A549 (cell line): Measurements from ENCODE around the gene PARD3B. TPM values are rescaled to one million over a fixed set of nuclear protein-coding genes. Genes with fewer than 3 reads are reported as not detected.

Experiments
- ATAC-seq, 2 experiments: fragments of 200-7000 bp in 1 of 2; fragments of >200 bp in 1 of 2; cut with Nextera tagmentation in 1 of 2; cut with Tn5 transposase in 1 of 2; 3 replicates each; pipeline versions ENCODE4 v1.8.0 to v1.9.1; 2018 to 2020; ENCODE audit warnings: mild to moderate bottlenecking in 1 of 2, moderate library complexity in 1 of 2
- CTCF ChIA-PET: fragments of 300-600 bp; sonication (Branson Sonifier 250); formaldehyde crosslinking; extraction: SDS; loops from one replicate; lab custom pipeline; 2021; ENCODE audit warnings: antibody characterized with exemption, inconsistent platforms; lab: Yijun Ruan, JAX
- POLR2A ChIA-PET: fragments of 350-600 bp; formaldehyde crosslinking; extraction: SDS; loops from one replicate; lab custom pipeline; 2021; ENCODE audit warnings: antibody characterized with exemption, inconsistent platforms; lab: Yijun Ruan, JAX
- DNase-seq, 2 experiments: peaks; one replicate each; pipeline versions ENCODE4 v3.0.0 to v3.0.0-alpha.2; 2011 to 2016; ENCODE audit warnings: low read depth in 1 of 2, low spot score in 1 of 2
- FAIRE-seq: peaks from 2 replicates; lab custom pipeline; 2011; peaks lifted over from hg19 to GRCh38; lab: Jason Lieb, UNC
- H3K27ac ChIP-seq, 2 experiments: fragments of >200 bp; sonication (Bioruptor Twin); formaldehyde crosslinking; 3 replicates each; pipeline ENCODE4 v1.5.1; 2016 to 2017
- H3K4me1 ChIP-seq: fragments of >200 bp; sonication (Bioruptor Twin); formaldehyde crosslinking; 3 replicates; pipeline ENCODE4 v1.6.1; 2016
- H3K4me2 ChIP-seq: fragments of >200 bp; sonication (Bioruptor Twin); formaldehyde crosslinking; 3 replicates; pipeline ENCODE4 v1.6.1; 2016
- H3K4me3 ChIP-seq: fragments of >200 bp; sonication (Bioruptor Twin); formaldehyde crosslinking; 3 replicates; pipeline ENCODE4 v1.5.1; 2016
- H3K9me3 ChIP-seq: fragments of >200 bp; sonication (Bioruptor Twin); formaldehyde crosslinking; 3 replicates; pipeline ENCODE4 v1.6.1; 2016
- BHLHE40 ChIP-seq: IDR thresholded peaks from 2 replicates; pipeline ENCODE4 v1.6.1; 2012; ENCODE audit warnings: low read depth, low read length, inconsistent platforms
- CBX2 ChIP-seq: fragments of 200-600 bp; sonication (generic); IDR thresholded peaks from 2 replicates; pipeline ENCODE4 v1.6.1; 2016; ENCODE audit warnings: low read depth, mild to moderate bottlenecking, borderline replicate concordance
- CBX8 ChIP-seq: fragments of 200-600 bp; sonication (generic); IDR thresholded peaks from 2 replicates; pipeline ENCODE4 v1.6.1; 2016
- CHD4 ChIP-seq: fragments of 200-600 bp; sonication (generic); IDR thresholded peaks from 2 replicates; pipeline ENCODE4 v1.6.1; 2016; ENCODE audit warnings: antibody characterized with exemption, mild to moderate bottlenecking, borderline replicate concordance
- EHF ChIP-seq: fragments of 250-450 bp; sonication (Bioruptor Pico); IDR thresholded peaks from 2 replicates; pipeline ENCODE4 v1.5.0; 2020; ENCODE audit warnings: mild to moderate bottlenecking
- FOSL2 ChIP-seq, 2 experiments: fragments of 450-650 bp in 1 of 2; fragments of >200 bp in 1 of 2; sonication (Bioruptor Twin) in 1 of 2; formaldehyde crosslinking; IDR thresholded peaks; 2 replicates each; pipeline versions ENCODE4 v1.5.0 to v1.6.1; 2016 to 2020; ENCODE audit warnings: mild to moderate bottlenecking in 1 of 2, moderate library complexity in 1 of 2
- FOXS1 ChIP-seq: fragments of 250-450 bp; sonication (Bioruptor Pico); IDR thresholded peaks from 2 replicates; pipeline ENCODE4 v1.5.0; 2020; ENCODE audit warnings: mild to moderate bottlenecking, moderate library complexity
- GATA3 ChIP-seq: IDR thresholded peaks from 2 replicates; pipeline ENCODE4 v1.6.1; 2012; ENCODE audit warnings: borderline replicate concordance
- JUN ChIP-seq, 2 experiments: fragments of >200 bp; sonication (Bioruptor Twin); formaldehyde crosslinking; IDR thresholded peaks; 2 replicates in 1 of 2; 3 replicates in 1 of 2; pipeline ENCODE4 v1.6.1; 2016 to 2017
- MAFK ChIP-seq: fragments of 450-650 bp; IDR thresholded peaks from 2 replicates; pipeline ENCODE4 v1.6.1; 2014; ENCODE audit not compliant: partially characterized antibody
- MAZ ChIP-seq: fragments of 150-350 bp; IDR thresholded peaks from 2 replicates; pipeline ENCODE4 v1.6.1; 2014; ENCODE audit warnings: antibody characterized with exemption, low read depth, low read length, borderline replicate concordance
- NFE2L2 ChIP-seq: fragments of 150-350 bp; conservative IDR thresholded peaks from 2 replicates; pipeline ENCODE4 v1.6.1; 2014; ENCODE audit warnings: low read length
- RAD21 ChIP-seq, 2 experiments: fragments of >200 bp in 1 of 2; sonication (Bioruptor Twin) in 1 of 2; formaldehyde crosslinking in 1 of 2; IDR thresholded peaks in 1 of 2; conservative IDR thresholded peaks in 1 of 2; 2 replicates in 1 of 2; 3 replicates in 1 of 2; pipeline ENCODE4 v1.6.1; 2012 to 2018; ENCODE audit warnings: inconsistent platforms in 1 of 2
- RARB ChIP-seq: fragments of 250-450 bp; sonication (Bioruptor Pico); IDR thresholded peaks from 2 replicates; pipeline ENCODE4 v1.8.0; 2021; ENCODE audit warnings: mild to moderate bottlenecking, moderate library complexity
- RFX5 ChIP-seq: fragments of 450-650 bp; IDR thresholded peaks from 2 replicates; pipeline ENCODE4 v1.7.1; 2014; ENCODE audit warnings: antibody characterized with exemption, mild to moderate bottlenecking, moderate library complexity
- RNF2 ChIP-seq: fragments of 200-600 bp; sonication (generic); IDR thresholded peaks from 2 replicates; pipeline ENCODE4 v1.6.1; 2016; ENCODE audit warnings: low read depth, mild to moderate bottlenecking, antibody characterized with exemption, moderate library complexity, borderline replicate concordance
- SMC3 ChIP-seq: fragments of >200 bp; sonication (Bioruptor Twin); formaldehyde crosslinking; IDR thresholded peaks from 3 replicates; pipeline ENCODE4 v1.6.1; 2018; ENCODE audit warnings: inconsistent platforms
- SREBF2 ChIP-seq: fragments of 450-650 bp; IDR thresholded peaks from 2 replicates; pipeline ENCODE4 v1.6.1; 2014; ENCODE audit warnings: mild to moderate bottlenecking, moderate library complexity
- ZC3H11A ChIP-seq: fragments of 450-650 bp; IDR thresholded peaks from 2 replicates; pipeline ENCODE4 v1.6.1; 2014; ENCODE audit warnings: antibody characterized with exemption, mild to moderate bottlenecking
- WGBS: methylation state at CpG from one replicate; pipeline ENCODE4 v1.1.6; 2017; ENCODE audit errors: missing lambda C conversion rate; 5-methylcytosine and 5-hydroxymethylcytosine counted together
- polyA plus RNA-seq, 4 experiments: library from polyadenylated mRNA; depleted of rRNA in 3 of 4; stranded (reverse); fragments of >200 nt; fragmentation: RNase III in 1 of 4; extraction: RNeasy Plus Mini Kit Qiagen cat#74134 plus additional on column Dnase treatment in 1 of 4; gene quantifications; 2 replicates in 3 of 4; 3 replicates in 1 of 4; pipeline ENCODE4 v1.2.3, GENCODE V29; 2011 to 2017
- TF ChIP-seq, protein P1 (sequence below): fragments of >200 bp; sonication (Bioruptor Twin); formaldehyde crosslinking; IDR thresholded peaks from 3 replicates; pipeline ENCODE4 v1.5.1; 2016
- TF ChIP-seq, protein P2 (sequence below): fragments of 200-600 bp; sonication (generic); IDR thresholded peaks from 2 replicates; pipeline ENCODE4 v1.6.1; 2016; ENCODE audit warnings: antibody characterized with exemption, mild to moderate bottlenecking, moderate library complexity
- TF ChIP-seq, protein P3 (sequence below): fragments of 250-450 bp; sonication (Bioruptor Pico); IDR thresholded peaks from 2 replicates; pipeline ENCODE4 v1.5.0; 2020; ENCODE audit warnings: low read depth, mild to moderate bottlenecking, moderate library complexity
- TF ChIP-seq, protein P4 (sequence below): fragments of 450-650 bp; IDR thresholded peaks from 2 replicates; pipeline ENCODE4 v1.6.1; 2014; ENCODE audit warnings: antibody characterized with exemption

PARD3B gene
- polyA plus RNA-seq, 2 of the 4 experiments (the other 2 are of a cell fraction) = 1.2 to 2.4 TPM

DNA sequence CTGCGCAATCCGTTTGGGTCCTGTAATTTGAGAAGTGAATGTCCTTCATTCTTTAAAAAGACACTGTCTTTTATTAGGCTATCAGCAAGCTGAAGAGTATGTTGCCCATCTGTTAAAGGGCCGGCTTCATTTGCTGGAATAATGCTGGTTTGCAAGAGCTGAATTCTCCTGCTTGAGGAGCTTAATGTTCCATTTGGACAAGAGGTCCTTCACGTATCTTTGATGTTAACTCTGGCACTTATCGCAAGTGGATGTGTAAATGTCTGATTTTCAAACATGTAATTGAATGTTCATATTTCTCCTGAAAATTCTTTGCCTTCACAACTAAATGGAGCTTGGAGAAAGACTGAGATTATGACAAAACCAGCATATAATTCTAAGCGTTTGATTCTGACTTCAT is 856.2 kb downstream of the PARD3B start:
- ChIA-PET CTCF (interaction anchor here (1.1 kb wide), 1 partner anchor 39 kb away, joined by 3 read pairs; no protein-coding TSS in a partner anchor), POLR2A (no interaction called here)
- DNase-seq (no peak), FAIRE-seq (no peak), ATAC-seq (no peak)
- no peak overlapping the region for H3K27ac ChIP-seq
- no peak overlapping the region for H3K4me2 ChIP-seq
- no peaks in the 10 kb centered on the region for H3K9me3 ChIP-seq
- peaks cover 11% of the 10 kb centered on the region for H3K4me1 ChIP-seq
- TF ChIP-seq RAD21 (conservative IDR thresholded peaks at IDR 0.05 in 1 of 2, IDR thresholded peaks at IDR 0.05 in 1 of 2) (no peak), EHF (no peak), SMC3 (no peak), RNF2 (no peak), BHLHE40 (no peak), MAFK (no peak), RARB (no peak), SREBF2 (no peak), CBX2 (no peak)
- TF ChIP-seq, protein P1, sequence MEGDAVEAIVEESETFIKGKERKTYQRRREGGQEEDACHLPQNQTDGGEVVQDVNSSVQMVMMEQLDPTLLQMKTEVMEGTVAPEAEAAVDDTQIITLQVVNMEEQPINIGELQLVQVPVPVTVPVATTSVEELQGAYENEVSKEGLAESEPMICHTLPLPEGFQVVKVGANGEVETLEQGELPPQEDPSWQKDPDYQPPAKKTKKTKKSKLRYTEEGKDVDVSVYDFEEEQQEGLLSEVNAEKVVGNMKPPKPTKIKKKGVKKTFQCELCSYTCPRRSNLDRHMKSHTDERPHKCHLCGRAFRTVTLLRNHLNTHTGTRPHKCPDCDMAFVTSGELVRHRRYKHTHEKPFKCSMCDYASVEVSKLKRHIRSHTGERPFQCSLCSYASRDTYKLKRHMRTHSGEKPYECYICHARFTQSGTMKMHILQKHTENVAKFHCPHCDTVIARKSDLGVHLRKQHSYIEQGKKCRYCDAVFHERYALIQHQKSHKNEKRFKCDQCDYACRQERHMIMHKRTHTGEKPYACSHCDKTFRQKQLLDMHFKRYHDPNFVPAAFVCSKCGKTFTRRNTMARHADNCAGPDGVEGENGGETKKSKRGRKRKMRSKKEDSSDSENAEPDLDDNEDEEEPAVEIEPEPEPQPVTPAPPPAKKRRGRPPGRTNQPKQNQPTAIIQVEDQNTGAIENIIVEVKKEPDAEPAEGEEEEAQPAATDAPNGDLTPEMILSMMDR = no peak
- TF ChIP-seq, protein P2, sequence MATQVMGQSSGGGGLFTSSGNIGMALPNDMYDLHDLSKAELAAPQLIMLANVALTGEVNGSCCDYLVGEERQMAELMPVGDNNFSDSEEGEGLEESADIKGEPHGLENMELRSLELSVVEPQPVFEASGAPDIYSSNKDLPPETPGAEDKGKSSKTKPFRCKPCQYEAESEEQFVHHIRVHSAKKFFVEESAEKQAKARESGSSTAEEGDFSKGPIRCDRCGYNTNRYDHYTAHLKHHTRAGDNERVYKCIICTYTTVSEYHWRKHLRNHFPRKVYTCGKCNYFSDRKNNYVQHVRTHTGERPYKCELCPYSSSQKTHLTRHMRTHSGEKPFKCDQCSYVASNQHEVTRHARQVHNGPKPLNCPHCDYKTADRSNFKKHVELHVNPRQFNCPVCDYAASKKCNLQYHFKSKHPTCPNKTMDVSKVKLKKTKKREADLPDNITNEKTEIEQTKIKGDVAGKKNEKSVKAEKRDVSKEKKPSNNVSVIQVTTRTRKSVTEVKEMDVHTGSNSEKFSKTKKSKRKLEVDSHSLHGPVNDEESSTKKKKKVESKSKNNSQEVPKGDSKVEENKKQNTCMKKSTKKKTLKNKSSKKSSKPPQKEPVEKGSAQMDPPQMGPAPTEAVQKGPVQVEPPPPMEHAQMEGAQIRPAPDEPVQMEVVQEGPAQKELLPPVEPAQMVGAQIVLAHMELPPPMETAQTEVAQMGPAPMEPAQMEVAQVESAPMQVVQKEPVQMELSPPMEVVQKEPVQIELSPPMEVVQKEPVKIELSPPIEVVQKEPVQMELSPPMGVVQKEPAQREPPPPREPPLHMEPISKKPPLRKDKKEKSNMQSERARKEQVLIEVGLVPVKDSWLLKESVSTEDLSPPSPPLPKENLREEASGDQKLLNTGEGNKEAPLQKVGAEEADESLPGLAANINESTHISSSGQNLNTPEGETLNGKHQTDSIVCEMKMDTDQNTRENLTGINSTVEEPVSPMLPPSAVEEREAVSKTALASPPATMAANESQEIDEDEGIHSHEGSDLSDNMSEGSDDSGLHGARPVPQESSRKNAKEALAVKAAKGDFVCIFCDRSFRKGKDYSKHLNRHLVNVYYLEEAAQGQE = no peak
- TF ChIP-seq, protein P3, sequence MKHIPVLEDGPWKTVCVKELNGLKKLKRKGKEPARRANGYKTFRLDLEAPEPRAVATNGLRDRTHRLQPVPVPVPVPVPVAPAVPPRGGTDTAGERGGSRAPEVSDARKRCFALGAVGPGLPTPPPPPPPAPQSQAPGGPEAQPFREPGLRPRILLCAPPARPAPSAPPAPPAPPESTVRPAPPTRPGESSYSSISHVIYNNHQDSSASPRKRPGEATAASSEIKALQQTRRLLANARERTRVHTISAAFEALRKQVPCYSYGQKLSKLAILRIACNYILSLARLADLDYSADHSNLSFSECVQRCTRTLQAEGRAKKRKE (CRISPR knock-in tag) = no peak
- WGBS = 78% methylated on average over 6 of the region's 6 CpGs
- H3K4me3 ChIP-seq = no peak overlapping the region

DNA sequence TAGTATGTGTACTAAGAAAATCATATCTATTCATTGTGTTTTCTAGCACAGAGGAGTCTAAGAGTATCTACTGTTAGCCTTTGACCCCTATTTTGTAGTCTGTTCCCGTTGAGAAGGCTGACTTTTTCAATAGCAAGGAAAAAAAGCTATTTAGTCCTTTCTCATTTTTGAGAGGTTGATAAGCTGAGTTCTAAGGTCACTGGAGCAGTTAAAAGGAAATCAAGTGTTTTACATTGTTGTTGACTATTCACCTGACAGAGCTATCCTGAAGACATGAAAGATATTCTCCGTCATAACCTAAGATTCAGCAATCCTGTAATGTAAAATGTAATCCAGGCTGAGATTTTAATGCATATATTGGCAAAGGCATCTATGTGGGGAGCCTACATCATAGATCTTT is 856.7 kb downstream of the PARD3B start:
- ChIA-PET POLR2A (no interaction called here), CTCF (interaction anchor here (1.1 kb wide), 1 partner anchor 39 kb away, joined by 3 read pairs; no protein-coding TSS in a partner anchor)
- H3K9me3 ChIP-seq = no peaks in the 10 kb centered on the region
- H3K4me3 ChIP-seq = no peak overlapping the region
- H3K4me1 ChIP-seq = peaks cover 11% of the 10 kb centered on the region
- ATAC-seq = no peak
- no peak overlapping the region for H3K27ac ChIP-seq
- no peak for FAIRE-seq
- WGBS = 59% methylated on average over 2 of the region's 2 CpGs
- no peak for DNase-seq
- TF ChIP-seq FOXS1 (CRISPR knock-in tag) = no peak
- no peak for TF ChIP-seq ZC3H11A
- H3K4me2 ChIP-seq = no peak overlapping the region

DNA sequence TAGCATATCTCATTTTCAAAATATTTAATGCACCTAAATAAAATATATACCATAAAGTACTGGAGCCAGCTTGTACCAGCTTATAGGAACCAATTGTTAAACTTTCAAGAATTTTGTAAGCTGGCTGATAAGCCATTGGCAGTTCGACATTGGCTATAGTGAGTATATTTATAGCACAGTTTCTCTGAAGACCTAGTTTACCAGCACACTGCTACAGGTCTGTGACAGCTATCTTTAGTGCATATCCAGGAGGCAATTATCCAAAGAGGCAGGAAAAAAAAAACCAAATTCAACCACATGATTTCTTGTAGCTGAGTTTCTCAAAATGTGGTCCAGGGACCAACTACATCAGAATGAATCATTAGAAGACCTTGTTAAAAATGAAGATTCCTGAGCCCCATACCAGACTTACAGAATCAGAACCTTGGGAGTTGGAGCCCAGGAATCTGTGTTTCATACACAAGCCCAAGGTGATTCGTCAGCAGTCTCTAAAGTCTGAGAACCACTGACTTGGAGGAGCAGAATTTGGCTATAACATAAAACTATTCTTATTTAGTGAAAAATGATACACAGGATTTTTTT is 858.1 kb downstream of the PARD3B start:
- CTCF ChIA-PET = no interaction called here
- H3K4me3 ChIP-seq = no peak overlapping the region
- TF ChIP-seq, protein P4, sequence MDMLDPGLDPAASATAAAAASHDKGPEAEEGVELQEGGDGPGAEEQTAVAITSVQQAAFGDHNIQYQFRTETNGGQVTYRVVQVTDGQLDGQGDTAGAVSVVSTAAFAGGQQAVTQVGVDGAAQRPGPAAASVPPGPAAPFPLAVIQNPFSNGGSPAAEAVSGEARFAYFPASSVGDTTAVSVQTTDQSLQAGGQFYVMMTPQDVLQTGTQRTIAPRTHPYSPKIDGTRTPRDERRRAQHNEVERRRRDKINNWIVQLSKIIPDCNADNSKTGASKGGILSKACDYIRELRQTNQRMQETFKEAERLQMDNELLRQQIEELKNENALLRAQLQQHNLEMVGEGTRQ = no peak
- no peak for TF ChIP-seq MAZ
- TF ChIP-seq CBX8 = no peak
- TF ChIP-seq EHF = no peak
- no peak for TF ChIP-seq SMC3
- TF ChIP-seq FOSL2 (IDR thresholded peaks at IDR 0.05) = no peak
- TF ChIP-seq FOSL2 (CRISPR knock-in tag; IDR thresholded peaks at IDR 0.05) = no peak
- no peak for TF ChIP-seq NFE2L2
- TF ChIP-seq CHD4 = no peak
- TF ChIP-seq FOXS1 (CRISPR knock-in tag) = no peak
- no peak for TF ChIP-seq GATA3
- TF ChIP-seq JUN (IDR thresholded peaks at IDR 0.05) = no peak
- TF ChIP-seq RFX5 = no peak
- no peak overlapping the region for H3K4me2 ChIP-seq
- POLR2A ChIA-PET = no interaction called here
- H3K9me3 ChIP-seq = no peaks in the 10 kb centered on the region
- no peak for FAIRE-seq
- no peak for DNase-seq
- H3K27ac ChIP-seq = no peak overlapping the region
- H3K4me1 ChIP-seq = peaks cover 11% of the 10 kb centered on the region
- no peak for ATAC-seq
- WGBS = 35% methylated on average over 2 of the region's 2 CpGs
